HepG2 (cell line): ENCODE data around the gene CDRT4.

Experiments used
- PHF20 ChIP-seq: sonication (generic); formaldehyde crosslinking; IDR thresholded peaks from 2 replicates; pipeline ENCODE4 v1.5.0; 2020; ENCODE audit warnings: mild to moderate bottlenecking, missing genetic modification reagents
- ZNF280B ChIP-seq: sonication (generic); formaldehyde crosslinking; IDR thresholded peaks from 2 replicates; pipeline ENCODE4 v1.5.0; 2020; ENCODE audit warnings: missing genetic modification reagents, mild to moderate bottlenecking, borderline replicate concordance
- ZNF446 ChIP-seq: sonication (generic); formaldehyde crosslinking; IDR thresholded peaks from 2 replicates; pipeline ENCODE4 v1.5.0; 2020; ENCODE audit warnings: mild to moderate bottlenecking, missing genetic modification reagents
- ZNF800 ChIP-seq: sonication (generic); formaldehyde crosslinking; IDR thresholded peaks from 2 replicates; pipeline ENCODE4 v1.4.0; 2020; ENCODE audit warnings: missing genetic modification reagents

- TF ChIP-seq PHF20 (CRISPR knock-in tag) (no peak), ZNF280B (CRISPR knock-in tag) (no peak), ZNF800 (CRISPR knock-in tag) (no peak), ZNF446 (CRISPR knock-in tag) (no peak)
Observed at GRCh38 chr17:15509095-15509494, 41.7 kb upstream of the CDRT4 start.
